COLO668 (cell line): Measurements from ENCODE around the gene DIP2B.

Experiments
- DNase-seq: peaks from one replicate; lab custom pipeline; 2025; ENCODE audit not compliant: unreplicated experiment; lab: John Stamatoyannopoulos, UW

The DIP2B gene

GRCh38 chr12:50574601-50575348, 70.0 kb downstream of the DIP2B start:
- no peak for DNase-seq

GRCh38 chr12:50579757-50580267, 75.0 kb downstream of the DIP2B start:
- DNase-seq = no peak

- no peak for DNase-seq
Measured at GRCh38 chr12:50580436-50580835, 75.7 kb downstream of the DIP2B start.

- no peak for DNase-seq
Measured at GRCh38 chr12:50581226-50582184, 76.7 kb downstream of the DIP2B start.

- no peak for DNase-seq
Measured at GRCh38 chr12:50584135-50584534, 79.3 kb downstream of the DIP2B start.

GRCh38 chr12:50589650-50590435, 85.1 kb downstream of the DIP2B start:
- DNase-seq = no peak

- no peak for DNase-seq
Measured at GRCh38 chr12:50590869-50591268, 86.1 kb downstream of the DIP2B start.

- no peak for DNase-seq
Measured at GRCh38 chr12:50595667-50596066, 90.9 kb downstream of the DIP2B start.

- DNase-seq = no peak
Measured at GRCh38 chr12:50597200-50598195, 92.7 kb downstream of the DIP2B start.

- DNase-seq = no peak
Measured at GRCh38 chr12:50598321-50598862, 93.6 kb downstream of the DIP2B start.

GRCh38 chr12:50599366-50600095, 94.7 kb downstream of the DIP2B start:
- no peak for DNase-seq

GRCh38 chr12:50600364-50600763, 95.6 kb downstream of the DIP2B start:
- no peak for DNase-seq

- no peak for DNase-seq
Measured at GRCh38 chr12:50603817-50604639, 99.2 kb downstream of the DIP2B start.

- no peak for DNase-seq
Measured at GRCh38 chr12:50604640-50604920, 99.8 kb downstream of the DIP2B start.

- no peak for DNase-seq
Measured at GRCh38 chr12:50606675-50607375, 102.0 kb downstream of the DIP2B start.

- no peak for DNase-seq
Measured at GRCh38 chr12:50609292-50609874, 104.6 kb downstream of the DIP2B start.

GRCh38 chr12:50610171-50610570, 105.4 kb downstream of the DIP2B start:
- DNase-seq = no peak
